ENCODE data around the gene DLX5. TPM values are rescaled to one million over a fixed set of nuclear protein-coding genes. Genes with fewer than 3 reads are reported as not detected.
A peak's percentile ranks its signal among the peaks of the same experiment; 100 is the strongest.

Gene DLX5
- total and polyA plus RNA-seq, 8 donors = 0.09 TPM; not detected in 7

GRCh38 chr7:97018126-97018601 lies 6.5 kb downstream of the DLX5 start:
- DNase-seq (no peak), FAIRE-seq (no peak), ATAC-seq (no peak)
- Histone ChIP-seq H3K9me3 (no peaks in the 10 kb centered on the region), H3K36me3 (no peaks in the 10 kb centered on the region), H3K27me3 (peaks cover 11 to 87% (median 21%) of the 10 kb centered on the region in 4 donors), H3K27ac (no peak overlapping the region), H3K4me3 (no peak overlapping the region), H3K4me1 (peaks cover 0 to 5% (median 0%) of the 10 kb centered on the region in 3 donors)
- WGBS, 2 donors = 3 to 4% methylated on average over 22 of the region's 22 CpGs
- intact Hi-C loops (cut with DNase I) = no loop called here
- TF ChIP-seq CTCF (IDR thresholded peaks at IDR 0.05) = no peak

- 7% methylated on average over 37 of the region's 37 CpGs for WGBS, 2 donors
- FAIRE-seq (no peak), ATAC-seq (peak in 2 of 4 donors; percentile 6 to 9)
These were observed 7.2 kb downstream of the DLX5 start for GRCh38 chr7:97017192-97018125.

GRCh38 chr7:97016381-97017191 lies 8.0 kb downstream of the DLX5 start:
- Histone ChIP-seq H3K27me3 (peaks cover 13 to 91% (median 25%) of the 10 kb centered on the region in 4 donors), H3K9me3 (no peaks in the 10 kb centered on the region), H3K27ac (no peak overlapping the region), H3K4me1 (peaks cover 0 to 5% (median 0%) of the 10 kb centered on the region in 3 donors), H3K4me3 (peak overlapping the region in 1 of 4 donors; percentile 10), H3K36me3 (no peaks in the 10 kb centered on the region)
- 1 to 2% methylated on average over 52 to 55 of the region's 55 CpGs for WGBS, 2 donors
- FAIRE-seq = no peak
- peak in 1 of 6 donors; percentile 55 for DNase-seq
- TF ChIP-seq CTCF (IDR thresholded peaks at IDR 0.05) = no peak
- ATAC-seq = peak in 3 of 4 donors; percentile 54 to 61 (median 59)
- intact Hi-C loops (cut with DNase I) = no loop called here

More at GRCh38 chr7:97017192-97018125, 7.2 kb downstream of the DLX5 start:
- no peak overlapping the region for H3K27ac ChIP-seq
- H3K9me3 ChIP-seq = no peaks in the 10 kb centered on the region
- H3K36me3 ChIP-seq = no peaks in the 10 kb centered on the region
- H3K4me3 ChIP-seq = no peak overlapping the region
- intact Hi-C loops (cut with DNase I) = no loop called here
- peaks cover 13 to 90% (median 21%) of the 10 kb centered on the region in 4 donors for H3K27me3 ChIP-seq
- peaks cover 0 to 5% (median 0%) of the 10 kb centered on the region in 3 donors for H3K4me1 ChIP-seq
- no peak for TF ChIP-seq CTCF (IDR thresholded peaks at IDR 0.05)
- peak in 1 of 6 donors; percentile 58 for DNase-seq

GRCh38 chr7:97015756-97016380 lies 8.8 kb downstream of the DLX5 start:
- DNase-seq = no peak
- TF ChIP-seq CTCF (IDR thresholded peaks at IDR 0.05) = no peak
- FAIRE-seq = no peak
- WGBS, 2 donors = 4 to 5% methylated on average over 12 of the region's 12 CpGs
- Histone ChIP-seq H3K36me3 (no peaks in the 10 kb centered on the region), H3K27me3 (peaks cover 6 to 91% (median 28%) of the 10 kb centered on the region in 4 donors), H3K27ac (no peak overlapping the region), H3K4me3 (no peak overlapping the region), H3K9me3 (no peaks in the 10 kb centered on the region), H3K4me1 (peaks cover 0 to 5% (median 0%) of the 10 kb centered on the region in 3 donors)
- ATAC-seq = no peak
- intact Hi-C loops (cut with DNase I) = no loop called here
